Measurements from ENCODE around the gene GATB. TPM values are rescaled to one million over a fixed set of nuclear protein-coding genes. Genes with fewer than 3 reads are reported as not detected.

GATB gene
- total RNA-seq, 4 donors from 2014 or later, result 26.6 to 49.2 (median 32.6) TPM

- no peak for DNase-seq (ENCODE audit: low spot score in 2 of 2)
- no peak overlapping the region for H3K4me3 ChIP-seq
- H3K4me1 ChIP-seq, result peaks cover 0 to 25% (median 2%) of the 10 kb centered on the region in 4 donors
- peak overlapping the region in 3 of 4 donors; percentile 61 to 80 (median 71) for H3K27ac ChIP-seq
- no peaks in the 10 kb centered on the region for H3K9me3 ChIP-seq
- TF ChIP-seq POLR2A (IDR thresholded peaks at IDR 0.05) (no peak), CTCF (IDR thresholded peaks at IDR 0.05) (no peak), EP300 (IDR thresholded peaks at IDR 0.05) (no peak)
- WGBS, 2 donors, result 32 to 38% methylated on average over 5 of the region's 5 CpGs
- H3K27me3 ChIP-seq, result no peaks in the 10 kb centered on the region
- H3K36me3 ChIP-seq, result peaks cover 0 to 11% (median 0%) of the 10 kb centered on the region in 3 donors
Observed at GRCh38 chr4:151745481-151746231, 15.2 kb downstream of the GATB start.

DNA sequence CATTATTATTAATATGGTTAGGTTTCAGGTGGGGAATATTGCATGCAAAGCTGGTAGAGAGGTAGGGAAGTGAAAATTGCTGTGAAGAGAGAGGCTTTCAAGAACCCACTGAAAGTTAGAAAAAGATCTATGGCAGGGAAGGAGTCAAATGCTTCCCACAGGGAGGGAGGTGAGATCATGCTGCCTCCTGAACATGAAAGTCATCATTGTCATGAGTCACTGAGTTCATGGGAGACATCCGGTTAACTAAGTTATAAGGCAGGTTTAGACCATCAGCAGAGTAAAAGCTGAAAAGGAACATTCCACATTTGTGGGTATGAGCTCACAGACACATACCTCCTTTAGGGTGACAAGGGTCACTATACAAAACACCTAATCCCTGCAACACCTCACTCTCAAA lies 16.2 kb downstream of the GATB start:
- peak overlapping the region in 2 of 4 donors; percentile 71 to 80 for H3K27ac ChIP-seq
- H3K27me3 ChIP-seq, result no peaks in the 10 kb centered on the region
- DNase-seq (ENCODE audit: low spot score in 2 of 2), result no peak
- WGBS, 2 donors, result 45 to 48% methylated on average over 1 of the region's 1 CpG
- H3K9me3 ChIP-seq, result no peaks in the 10 kb centered on the region
- peaks cover 0 to 25% (median 2%) of the 10 kb centered on the region in 4 donors for H3K4me1 ChIP-seq
- no peak overlapping the region for H3K4me3 ChIP-seq
- H3K36me3 ChIP-seq, result peaks cover 0 to 6% (median 0%) of the 10 kb centered on the region in 3 donors
- TF ChIP-seq POLR2A (IDR thresholded peaks at IDR 0.05) (no peak), CTCF (IDR thresholded peaks at IDR 0.05) (no peak), EP300 (IDR thresholded peaks at IDR 0.05) (no peak)

DNA sequence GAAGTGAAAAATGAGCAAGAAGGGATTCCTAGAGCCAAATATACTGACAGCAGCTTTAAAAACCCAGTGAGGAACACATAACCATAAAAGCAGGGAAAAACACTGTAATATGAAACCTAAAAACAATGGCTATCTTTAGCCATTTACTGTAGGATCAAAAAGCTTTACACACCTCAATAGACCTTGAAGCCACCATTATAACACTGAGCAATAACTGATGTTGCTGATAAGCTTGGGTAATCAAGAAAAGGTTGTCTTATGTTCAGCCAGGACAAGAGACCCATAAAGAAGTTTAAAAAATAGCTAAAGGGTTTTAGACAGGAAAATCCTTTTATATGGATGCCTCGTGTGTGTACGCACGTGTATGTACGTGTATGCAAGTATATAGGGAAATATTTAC lies 16.9 kb downstream of the GATB start:
- H3K4me3 ChIP-seq, result no peak overlapping the region
- peaks cover 0 to 25% (median 2%) of the 10 kb centered on the region in 4 donors for H3K4me1 ChIP-seq
- no peaks in the 10 kb centered on the region for H3K9me3 ChIP-seq
- TF ChIP-seq CTCF (IDR thresholded peaks at IDR 0.05) (no peak), POLR2A (IDR thresholded peaks at IDR 0.05) (no peak), EP300 (IDR thresholded peaks at IDR 0.05) (no peak)
- H3K27me3 ChIP-seq, result no peaks in the 10 kb centered on the region
- H3K27ac ChIP-seq, result peak overlapping the region in 2 of 4 donors; percentile 22 to 80
- H3K36me3 ChIP-seq, result peaks cover 0 to 11% (median 0%) of the 10 kb centered on the region in 3 donors
- no peak for DNase-seq (ENCODE audit: low spot score in 2 of 2)
- 92 to 96% methylated on average over 4 of the region's 4 CpGs for WGBS, 2 donors

DNA sequence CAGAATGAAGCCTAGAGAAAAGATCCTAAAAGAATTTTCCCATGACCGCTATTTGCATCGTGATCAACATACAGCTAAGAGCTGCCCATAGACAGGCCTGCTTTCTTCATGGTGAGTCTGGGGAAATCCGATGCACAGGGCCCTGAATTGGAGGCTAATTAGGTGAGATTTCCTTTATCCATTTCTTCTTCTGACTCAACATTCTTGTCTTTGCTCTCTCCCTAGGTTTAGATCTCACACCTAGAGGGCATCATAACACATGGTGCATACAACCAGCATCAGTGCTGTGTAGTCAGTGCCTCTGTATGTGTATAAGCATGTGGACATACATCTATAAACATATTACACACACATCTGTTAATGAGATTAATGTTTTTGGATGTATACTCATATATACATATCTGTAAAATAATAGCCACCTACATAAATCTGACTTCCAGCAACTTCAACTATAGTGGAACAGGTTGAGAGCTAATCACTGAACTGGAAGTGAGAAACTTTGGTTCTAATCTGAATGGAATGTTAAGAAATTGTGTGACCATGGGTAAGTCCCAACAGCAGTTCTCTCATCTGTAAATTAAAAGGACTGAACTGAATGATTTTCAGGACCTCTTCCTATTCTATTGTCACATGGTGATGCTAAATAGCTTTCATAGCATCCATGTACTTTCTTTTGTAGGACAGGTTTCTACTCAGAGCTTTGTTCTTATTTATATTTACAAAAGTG lies 17.5 kb downstream of the GATB start:
- no peak overlapping the region for H3K27ac ChIP-seq
- H3K9me3 ChIP-seq, result peaks cover 0 to under 1% (median 0%) of the 10 kb centered on the region in 4 donors
- H3K36me3 ChIP-seq, result peaks cover 0 to 17% (median 0%) of the 10 kb centered on the region in 3 donors
- 87 to 89% methylated on average over 3 of the region's 3 CpGs for WGBS, 2 donors
- H3K4me1 ChIP-seq, result peaks cover 0 to 25% (median 2%) of the 10 kb centered on the region in 4 donors
- no peak overlapping the region for H3K4me3 ChIP-seq
- TF ChIP-seq EP300 (IDR thresholded peaks at IDR 0.05) (no peak), CTCF (IDR thresholded peaks at IDR 0.05) (no peak), POLR2A (IDR thresholded peaks at IDR 0.05) (no peak)
- no peaks in the 10 kb centered on the region for H3K27me3 ChIP-seq
- DNase-seq (ENCODE audit: low spot score in 2 of 2), result no peak

All from tibial nerve (tissue), 4 donors.